Esophagus mucosa (tissue), 1 donor: Measurements from ENCODE around the gene GIMAP8. TPM values are rescaled to one million over a fixed set of nuclear protein-coding genes. Genes with fewer than 3 reads are reported as not detected.

Experiments used
- ATAC-seq: fragments of 200-7000 bp; cut with Tn5 transposase; one replicate; pipeline ENCODE4 v1.9.1; 2020
- total RNA-seq: library from RNA; stranded (reverse); gene quantifications from one replicate; pipeline ENCODE4 v1.2.4, GENCODE V29; 2023
- donor health status: DM: yes; HTN: yes; CAD: no.

Gene GIMAP8
- 1.6 TPM for total RNA-seq

- peak; percentile 52 for ATAC-seq
These were observed at the start of gene GIMAP8 for GRCh38 chr7:150450491-150451001. GIMAP8 (plus strand) TSS chr7:150450630; CDS start chr7:150466699, 16,069 bp downstream.

GRCh38 chr7:150400788-150401423 is 49.5 kb upstream of the GIMAP8 start:
- ATAC-seq, result no peak

- ATAC-seq, result no peak
These were observed 49.0 kb upstream of the GIMAP8 start for GRCh38 chr7:150401424-150401790.

- no peak for ATAC-seq
These were observed 48.4 kb upstream of the GIMAP8 start for GRCh38 chr7:150401861-150402631.

- no peak for ATAC-seq
These were observed 47.6 kb upstream of the GIMAP8 start for GRCh38 chr7:150402671-150403321.

- ATAC-seq, result no peak
These were observed 46.9 kb upstream of the GIMAP8 start for GRCh38 chr7:150403376-150404171.

GRCh38 chr7:150404172-150404804 is 46.1 kb upstream of the GIMAP8 start:
- no peak for ATAC-seq

- peak; percentile 84 for ATAC-seq
These were observed 45.4 kb upstream of the GIMAP8 start for GRCh38 chr7:150404805-150405583.

GRCh38 chr7:150405584-150406311 is 44.7 kb upstream of the GIMAP8 start:
- ATAC-seq, result peak; percentile 6

- ATAC-seq, result no peak
These were observed 44.2 kb upstream of the GIMAP8 start for GRCh38 chr7:150406312-150406566.

- ATAC-seq, result no peak
These were observed 43.6 kb upstream of the GIMAP8 start for GRCh38 chr7:150406567-150407421.

- ATAC-seq, result no peak
These were observed 42.6 kb upstream of the GIMAP8 start for GRCh38 chr7:150407588-150408392.

- no peak for ATAC-seq
These were observed 41.8 kb upstream of the GIMAP8 start for GRCh38 chr7:150408393-150409299.

- no peak for ATAC-seq
These were observed 41.0 kb upstream of the GIMAP8 start for GRCh38 chr7:150409300-150410030.

- no peak for ATAC-seq
These were observed 40.3 kb upstream of the GIMAP8 start for GRCh38 chr7:150410131-150410530.

- no peak for ATAC-seq
These were observed 39.6 kb upstream of the GIMAP8 start for GRCh38 chr7:150410680-150411346.

GRCh38 chr7:150411606-150412005 is 38.8 kb upstream of the GIMAP8 start:
- ATAC-seq, result no peak
